Tibial nerve (tissue), 4 donors: Measurements from ENCODE around the gene S1PR1. TPM values are rescaled to one million over a fixed set of nuclear protein-coding genes. Genes with fewer than 3 reads are reported as not detected.

ENCODE experiments used
- DNase-seq, 2 donors: peaks; one replicate each; pipeline ENCODE4 v3.0.0-alpha.2; 2019; ENCODE audit warnings: low spot score in 2 of 2
- H3K27ac ChIP-seq, 4 donors: fragments of 200-600 bp; sonication (generic) in 3 of 4; one replicate each; pipeline ENCODE4 v1.5.1; 2017 to 2019; ENCODE audit warnings: mild to moderate bottlenecking in 1 of 4
- H3K27me3 ChIP-seq, 2 donors: fragments of 200-600 bp; sonication (generic) in 1 of 2; one replicate each; pipeline versions ENCODE4 v1.5.1 to v1.6.0; 2017 to 2019
- H3K36me3 ChIP-seq, 3 donors: fragments of 200-600 bp; sonication (generic); one replicate each; pipeline ENCODE4 v1.5.1; 2018 to 2019
- H3K4me1 ChIP-seq, 4 donors: fragments of 200-600 bp; sonication (generic) in 3 of 4; one replicate each; pipeline ENCODE4 v1.5.1; 2017 to 2019
- H3K4me3 ChIP-seq, 4 donors: fragments of 200-600 bp; sonication (generic) in 3 of 4; one replicate each; pipeline ENCODE4 v1.5.1; 2017 to 2019; ENCODE audit warnings: mild to moderate bottlenecking in 1 of 4, moderate library complexity in 1 of 4
- H3K9me3 ChIP-seq, 4 donors: fragments of 200-600 bp; sonication (generic) in 3 of 4; one replicate each; pipeline ENCODE4 v1.5.1; 2017 to 2019
- CTCF ChIP-seq, 5 experiments: fragments of 200-600 bp in 3 of 5; fragments of 450-650 bp in 2 of 5; sonication (generic) in 3 of 5; IDR thresholded peaks; one replicate each; pipeline ENCODE4 v1.5.1; 2016 to 2019; ENCODE audit warnings: antibody characterized with exemption in 5 of 5, mild to moderate bottlenecking in 3 of 5, moderate library complexity in 2 of 5
- EP300 ChIP-seq, 2 donors: sonication (generic); formaldehyde crosslinking; IDR thresholded peaks; one replicate each; pipeline ENCODE4 v1.6.1; 2017; ENCODE audit warnings: antibody characterized with exemption in 2 of 2, mild to moderate bottlenecking in 1 of 2
- POLR2A ChIP-seq, 2 donors: fragments of 450-650 bp; IDR thresholded peaks; one replicate each; pipeline ENCODE4 v1.6.1; 2017; ENCODE audit warnings: antibody characterized with exemption in 2 of 2, mild to moderate bottlenecking in 2 of 2, moderate library complexity in 2 of 2
- WGBS, 2 donors: methylation state at CpG; one replicate each; pipeline ENCODE4 v1.1.5; 2018; 5-methylcytosine and 5-hydroxymethylcytosine counted together
- total RNA-seq, 4 donors: library from RNA; depleted of rRNA; stranded (reverse); fragments of >200 nt; gene quantifications; one replicate each; pipeline ENCODE4 v1.1.0, GENCODE V29; 2016

Gene S1PR1
- total RNA-seq, 4 donors from 2014 or later: 22.2 to 101 (median 59.4) TPM

- Histone ChIP-seq H3K4me1 (no peaks in the 10 kb centered on the region), H3K27ac (no peak overlapping the region), H3K36me3 (no peaks in the 10 kb centered on the region), H3K9me3 (no peaks in the 10 kb centered on the region), H3K27me3 (peaks cover 0 to 2% of the 10 kb centered on the region in 2 donors), H3K4me3 (no peak overlapping the region)
- 78% methylated on average over 6 of the region's 6 CpGs for WGBS, 2 donors
- no peak for DNase-seq
- TF ChIP-seq EP300 (IDR thresholded peaks at IDR 0.05): no peak
- TF ChIP-seq CTCF (IDR thresholded peaks at IDR 0.05): no peak
- no peak for TF ChIP-seq POLR2A (IDR thresholded peaks at IDR 0.05)
Measured at GRCh38 chr1:101247404-101248287, 10.8 kb downstream of the S1PR1 start.

- no peak overlapping the region for H3K4me3 ChIP-seq
- no peaks in the 10 kb centered on the region for H3K9me3 ChIP-seq
- H3K27me3 ChIP-seq: peaks cover 0 to 2% of the 10 kb centered on the region in 2 donors
- H3K4me1 ChIP-seq: no peaks in the 10 kb centered on the region
- DNase-seq: no peak
- WGBS, 2 donors: 74 to 79% methylated on average over 3 of the region's 3 CpGs
- H3K36me3 ChIP-seq: no peaks in the 10 kb centered on the region
- no peak overlapping the region for H3K27ac ChIP-seq
- TF ChIP-seq POLR2A (IDR thresholded peaks at IDR 0.05) (no peak), EP300 (IDR thresholded peaks at IDR 0.05) (no peak), CTCF (IDR thresholded peaks at IDR 0.05) (no peak)
Measured at GRCh38 chr1:101250222-101250621, 13.4 kb downstream of the S1PR1 start.

GRCh38 chr1:101250656-101251272 is 13.9 kb downstream of the S1PR1 start:
- Histone ChIP-seq H3K27me3 (peaks cover 0 to 2% of the 10 kb centered on the region in 2 donors), H3K27ac (no peak overlapping the region), H3K36me3 (no peaks in the 10 kb centered on the region), H3K9me3 (no peaks in the 10 kb centered on the region), H3K4me1 (no peaks in the 10 kb centered on the region), H3K4me3 (no peak overlapping the region)
- 19 to 23% methylated on average over 5 of the region's 5 CpGs for WGBS, 2 donors
- TF ChIP-seq POLR2A (IDR thresholded peaks at IDR 0.05) (no peak), CTCF (IDR thresholded peaks at IDR 0.05) (no peak), EP300 (IDR thresholded peaks at IDR 0.05) (no peak)
- no peak for DNase-seq

GRCh38 chr1:101251504-101251903 is 14.7 kb downstream of the S1PR1 start:
- H3K9me3 ChIP-seq: no peaks in the 10 kb centered on the region
- no peak overlapping the region for H3K4me3 ChIP-seq
- H3K4me1 ChIP-seq: no peaks in the 10 kb centered on the region
- peaks cover 0 to 2% of the 10 kb centered on the region in 2 donors for H3K27me3 ChIP-seq
- DNase-seq: no peak
- no peak for TF ChIP-seq CTCF (IDR thresholded peaks at IDR 0.05)
- no peak for TF ChIP-seq EP300 (IDR thresholded peaks at IDR 0.05)
- no peak for TF ChIP-seq POLR2A (IDR thresholded peaks at IDR 0.05)
- H3K27ac ChIP-seq: no peak overlapping the region
- no peaks in the 10 kb centered on the region for H3K36me3 ChIP-seq
